Stimulated activated CD4-positive, alpha-beta T cell treated with anti-CD3 and anti-CD28 coated beads, Interleukin-2, amount 100 ng/mL, for 24 hours (primary cell): ENCODE results near the gene SLC66A2.
"Not testable (repeated sequence)": the region's sequence is repeated elsewhere in the genome, so short reads cannot be mapped to it uniquely, and the experiment has no call there.

ENCODE experiments used
- DNase-seq, 2 donors: peaks; one replicate each; pipeline ENCODE4 v3.0.0-alpha.2; 2020

The SLC66A2 gene

GRCh38 chr18:79900610-79901570 is 50.6 kb downstream of the SLC66A2 start:
- no peak for DNase-seq

- no peak for DNase-seq
Observed at GRCh38 chr18:79899609-79900445, 51.6 kb downstream of the SLC66A2 start.

- DNase-seq = no peak
Observed at GRCh38 chr18:79898952-79899608, 52.4 kb downstream of the SLC66A2 start.

- no peak for DNase-seq
Observed at GRCh38 chr18:79897940-79898625, 53.4 kb downstream of the SLC66A2 start.

GRCh38 chr18:79896738-79897137 is 54.7 kb downstream of the SLC66A2 start:
- DNase-seq = no peak

GRCh38 chr18:79890674-79891073 is 60.8 kb downstream of the SLC66A2 start:
- DNase-seq = no peak

GRCh38 chr18:79889569-79889968 is 61.9 kb downstream of the SLC66A2 start:
- no peak for DNase-seq

- DNase-seq = no peak
Observed at GRCh38 chr18:79888016-79888415, 63.4 kb downstream of the SLC66A2 start.

- no peak for DNase-seq
Observed at GRCh38 chr18:79887181-79888000, 64.1 kb downstream of the SLC66A2 start.

GRCh38 chr18:79884963-79885728 is 66.3 kb downstream of the SLC66A2 start:
- no peak for DNase-seq

- no peak for DNase-seq
Observed at GRCh38 chr18:79884294-79884962, 67.0 kb downstream of the SLC66A2 start.

GRCh38 chr18:79883461-79884293 is 67.8 kb downstream of the SLC66A2 start:
- no peak for DNase-seq

GRCh38 chr18:79882522-79883241 is 68.8 kb downstream of the SLC66A2 start:
- no peak for DNase-seq

GRCh38 chr18:79881695-79882094 is 69.8 kb downstream of the SLC66A2 start:
- no peak for DNase-seq

- no peak for DNase-seq
Observed at GRCh38 chr18:79879566-79879965, 71.9 kb downstream of the SLC66A2 start.

GRCh38 chr18:79878741-79879378 is 72.6 kb downstream of the SLC66A2 start:
- no peak for DNase-seq

- DNase-seq = not testable (repeated sequence)
Observed at GRCh38 chr18:79878246-79878645, 73.2 kb downstream of the SLC66A2 start.
